Measurements from ENCODE around the gene SLC31A2. TPM values are rescaled to one million over a fixed set of nuclear protein-coding genes. Genes with fewer than 3 reads are reported as not detected.

Gene SLC31A2
- total RNA-seq, 1 experiment from 2014 or later, result 9.9 TPM

DNA sequence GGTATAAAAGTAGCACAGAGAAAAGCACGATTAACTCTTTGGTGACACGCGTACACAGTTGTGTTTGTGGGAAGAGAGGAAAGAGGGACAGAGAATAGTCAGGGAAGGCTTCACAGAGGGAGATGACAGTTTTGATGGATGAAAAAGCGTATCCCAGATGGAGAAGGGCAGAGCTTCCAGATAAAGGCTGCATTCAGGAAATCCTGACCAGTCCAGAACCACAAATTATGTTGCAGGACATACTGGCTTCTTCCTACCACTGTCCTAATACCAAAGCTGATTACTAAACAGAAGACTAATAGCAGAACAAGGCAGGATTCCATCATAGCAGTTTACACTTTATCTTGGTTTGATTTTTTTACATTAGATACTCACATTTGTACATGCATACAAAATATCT lies 34.5 kb downstream of the SLC31A2 start:
- DNase-seq (ENCODE audit: low read depth), result no peak

DNA sequence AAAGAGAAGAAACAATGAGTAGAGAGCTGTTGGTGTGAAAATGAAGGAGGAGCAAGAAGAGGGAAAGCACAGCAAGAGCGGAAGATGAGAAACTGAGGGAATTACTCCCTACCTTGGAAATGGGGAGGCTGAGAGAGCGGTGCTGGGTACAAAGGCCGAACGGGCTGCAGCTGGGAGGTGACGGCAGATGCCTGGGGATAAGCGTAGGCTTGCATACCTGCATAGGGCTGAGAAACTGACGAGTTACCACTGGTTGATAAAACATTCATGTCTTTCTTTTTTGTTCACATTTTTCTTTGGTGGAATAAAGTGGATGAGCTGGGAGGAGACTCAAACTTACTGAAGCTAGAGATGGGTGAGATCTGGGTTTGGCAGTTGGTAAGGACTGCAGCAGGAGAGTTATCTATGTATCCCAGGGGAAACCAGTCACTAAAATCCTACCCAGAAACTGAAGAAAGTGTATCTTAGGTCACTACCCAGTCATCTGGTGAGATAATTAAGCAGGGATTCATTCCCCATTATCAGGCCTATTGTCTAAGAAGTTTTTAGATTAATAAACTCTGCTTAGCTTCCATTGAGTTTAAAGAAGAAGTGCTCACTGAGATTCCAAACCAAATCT lies 35.4 kb downstream of the SLC31A2 start:
- DNase-seq (ENCODE audit: low read depth), result no peak

DNA sequence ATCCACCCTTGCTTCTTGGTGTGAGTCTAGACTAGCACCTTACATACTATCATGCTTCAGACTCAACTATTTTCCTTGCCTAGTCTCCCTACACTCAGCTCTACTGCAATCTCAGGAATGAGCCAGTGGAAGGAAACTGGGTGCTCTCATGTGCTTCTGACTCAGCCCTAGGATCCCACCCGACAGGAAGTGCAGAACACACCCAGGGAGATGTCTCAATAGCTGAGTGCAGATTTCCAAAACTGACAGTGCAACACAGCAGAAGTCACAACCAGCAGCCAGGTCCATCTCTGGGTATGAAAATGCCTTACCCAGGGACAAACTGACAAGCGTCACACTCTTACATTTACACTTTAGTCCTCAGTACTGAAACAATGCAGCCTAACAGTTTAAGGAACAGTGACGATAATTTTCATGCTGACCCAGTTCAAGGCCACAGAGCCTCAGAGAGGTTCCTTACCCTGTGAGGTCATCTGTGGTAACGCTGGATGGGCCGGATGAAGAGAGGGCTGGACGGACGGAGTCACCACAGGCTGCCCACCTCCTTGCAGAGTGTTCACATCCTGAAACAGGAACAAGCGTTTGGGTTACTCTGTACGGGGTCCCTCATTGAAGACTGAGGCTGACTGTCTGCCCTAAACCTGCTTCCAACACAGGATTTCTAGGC lies 37.3 kb downstream of the SLC31A2 start:
- peak; percentile 63 for DNase-seq (ENCODE audit: low read depth)

DNA sequence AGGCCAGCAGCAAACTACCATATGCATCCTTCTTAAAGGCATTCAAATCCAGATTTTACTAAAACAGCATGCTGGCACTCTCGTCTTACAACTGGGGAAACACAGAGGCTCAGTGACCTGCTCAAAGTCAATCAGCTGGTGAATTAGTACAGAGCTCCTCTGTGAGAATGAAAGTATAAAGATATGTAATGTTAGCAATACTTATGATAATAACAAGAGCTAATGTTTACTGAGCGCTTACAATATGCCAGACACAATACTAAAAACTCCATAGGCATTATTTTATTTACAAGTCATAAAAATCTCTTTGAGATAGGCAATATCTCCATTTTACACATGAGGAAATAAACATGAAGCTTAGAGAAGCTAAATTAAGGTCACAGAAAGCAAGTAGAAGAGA lies 41.6 kb downstream of the SLC31A2 start:
- DNase-seq (ENCODE audit: low read depth), result no peak

DNA sequence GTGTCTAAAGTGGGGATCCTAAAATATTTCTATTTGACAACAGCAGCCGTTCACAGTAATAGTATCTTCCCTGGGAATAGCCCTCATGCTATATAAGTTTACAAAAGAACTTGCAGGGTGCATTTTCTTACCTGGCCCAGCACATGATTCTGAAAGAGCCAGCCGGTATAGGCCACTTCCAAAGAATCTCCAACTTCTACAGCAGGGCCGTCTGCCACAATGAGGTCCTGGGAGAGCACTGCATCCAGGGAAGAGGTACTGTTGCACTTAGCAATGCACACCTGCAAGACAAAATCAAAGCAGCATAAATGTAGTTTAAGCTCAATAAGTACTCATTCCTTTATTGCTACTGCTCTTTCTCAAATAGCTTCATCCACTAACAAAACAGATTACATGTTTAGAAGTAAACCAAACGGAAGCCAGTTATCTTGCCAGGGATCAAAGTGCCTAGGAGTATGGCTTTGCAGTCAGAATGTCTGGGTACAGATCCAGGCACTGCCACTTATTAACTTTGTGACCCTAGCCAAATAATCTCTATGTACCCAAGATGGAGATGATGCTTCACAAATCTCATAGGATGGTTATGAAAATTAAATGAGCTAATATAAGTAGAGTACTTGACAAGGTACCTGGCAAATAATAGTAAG lies 49.0 kb downstream of the SLC31A2 start:
- no peak for DNase-seq (ENCODE audit: low read depth)

DNA sequence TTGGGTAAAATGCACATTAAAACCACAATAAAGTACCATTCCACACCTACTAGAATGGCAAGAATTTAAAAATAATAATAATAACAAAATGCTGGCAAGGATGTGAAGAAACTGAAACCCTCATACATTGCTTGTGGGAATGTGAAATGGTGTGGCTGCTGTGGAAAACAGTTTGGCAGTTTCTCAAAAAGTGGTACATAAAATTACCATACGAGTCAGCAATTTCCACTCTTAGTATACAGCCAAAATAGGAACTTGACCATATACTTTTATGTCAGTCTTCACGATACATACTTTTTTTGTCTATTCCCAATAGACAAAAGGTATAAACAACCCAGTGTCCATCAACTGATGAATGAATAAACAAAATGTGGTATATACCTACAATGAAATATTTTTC lies 54.6 kb downstream of the SLC31A2 start:
- no peak for DNase-seq (ENCODE audit: low read depth)

DNA sequence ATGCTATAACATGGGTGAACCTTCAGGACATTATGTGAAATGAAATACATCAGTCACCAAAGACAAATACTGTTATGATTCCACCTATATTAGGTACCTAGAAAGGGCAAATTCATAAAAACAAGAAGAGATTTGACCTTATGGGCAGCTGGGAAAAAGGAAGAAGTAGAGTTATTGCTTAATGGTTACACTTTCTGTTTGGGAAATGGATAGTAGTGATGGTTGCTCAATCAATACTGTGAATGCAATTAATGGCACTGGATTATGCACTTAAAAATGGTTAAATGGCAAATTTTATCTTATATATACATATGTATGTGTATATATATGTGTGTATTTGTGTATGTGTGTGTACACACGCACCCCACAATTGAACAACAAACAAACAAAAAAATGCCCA lies 55.1 kb downstream of the SLC31A2 start:
- no peak for DNase-seq (ENCODE audit: low read depth)

DNA sequence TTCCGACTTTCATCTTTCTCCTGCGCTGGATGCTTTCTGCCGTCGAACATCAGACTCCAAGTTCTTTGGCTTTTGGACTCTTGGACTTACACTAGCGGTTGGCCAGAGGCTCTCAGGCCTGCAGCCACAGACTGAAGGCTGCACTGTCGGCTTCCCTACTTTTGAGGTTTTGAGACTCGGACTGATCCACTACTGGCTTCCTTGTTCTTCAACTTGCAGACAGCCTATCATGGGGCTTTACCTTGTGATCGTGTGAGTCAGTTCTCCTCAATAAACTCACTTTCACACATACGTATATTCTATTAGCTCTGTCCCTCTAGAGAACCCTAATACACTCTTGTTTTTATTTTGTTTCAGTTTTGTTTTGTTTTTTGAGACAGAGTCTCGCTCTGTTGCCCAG lies 60.0 kb downstream of the SLC31A2 start:
- no peak for DNase-seq (ENCODE audit: low read depth)

Other genes with a start within 250 kb of the SLC31A2 start
- 7.3 and 8.1 TPM in 2 replicates for gene ZNF883, start 138.8 kb upstream of the SLC31A2 start, total RNA-seq (2014; rRNA removed; shearing (Covaris generic))
- gene ZFP37, start 94.3 kb upstream of the SLC31A2 start, total RNA-seq (2014; rRNA removed; shearing (Covaris generic)), result 1.4 and 3.1 TPM in 2 replicates
- 27.2 and 36.8 TPM in 2 replicates for gene FKBP15, start 70.3 kb downstream of the SLC31A2 start, total RNA-seq (2014; rRNA removed; shearing (Covaris generic))
- 21.4 and 34.0 TPM in 2 replicates for gene SLC31A1, start 70.5 kb downstream of the SLC31A2 start, total RNA-seq (2014; rRNA removed; shearing (Covaris generic))
- gene CDC26, start 124.6 kb downstream of the SLC31A2 start, total RNA-seq (2014; rRNA removed; shearing (Covaris generic)), result 72.0 and 80.5 TPM in 2 replicates
- 50.8 and 61.0 TPM in 2 replicates for gene PRPF4, start 124.7 kb downstream of the SLC31A2 start, total RNA-seq (2014; rRNA removed; shearing (Covaris generic))
- gene RNF183, start 152.4 kb downstream of the SLC31A2 start, total RNA-seq (2014; rRNA removed; shearing (Covaris generic)), result not detected in 2 replicates
- 0.22 and 0.32 TPM in 2 replicates for gene WDR31, start 189.3 kb downstream of the SLC31A2 start, total RNA-seq (2014; rRNA removed; shearing (Covaris generic))
- not detected in 2 replicates for gene BSPRY, start 198.5 kb downstream of the SLC31A2 start, total RNA-seq (2014; rRNA removed; shearing (Covaris generic))
- gene HDHD3, start 226.0 kb downstream of the SLC31A2 start, total RNA-seq (2014; rRNA removed; shearing (Covaris generic)), result 5.1 and 8.1 TPM in 2 replicates

All from M059J (cell line).